HG03280 (cell line): ENCODE results near the gene DOCK6.
"Not testable (repeated sequence)": the region's sequence is repeated elsewhere in the genome, so short reads cannot be mapped to it uniquely, and the experiment has no call there.

Experiments
- ATAC-seq: cut with Tn5 transposase; IDR thresholded peaks from one replicate; pipeline ENCODE4 v1.9.1; 2021; ENCODE audit warnings: mild to moderate bottlenecking, moderate library complexity; ENCODE audit not compliant: unreplicated experiment

Gene DOCK6

GRCh38 chr19:11177592-11177991, 84.7 kb downstream of the DOCK6 start:
- ATAC-seq: no peak

DNA sequence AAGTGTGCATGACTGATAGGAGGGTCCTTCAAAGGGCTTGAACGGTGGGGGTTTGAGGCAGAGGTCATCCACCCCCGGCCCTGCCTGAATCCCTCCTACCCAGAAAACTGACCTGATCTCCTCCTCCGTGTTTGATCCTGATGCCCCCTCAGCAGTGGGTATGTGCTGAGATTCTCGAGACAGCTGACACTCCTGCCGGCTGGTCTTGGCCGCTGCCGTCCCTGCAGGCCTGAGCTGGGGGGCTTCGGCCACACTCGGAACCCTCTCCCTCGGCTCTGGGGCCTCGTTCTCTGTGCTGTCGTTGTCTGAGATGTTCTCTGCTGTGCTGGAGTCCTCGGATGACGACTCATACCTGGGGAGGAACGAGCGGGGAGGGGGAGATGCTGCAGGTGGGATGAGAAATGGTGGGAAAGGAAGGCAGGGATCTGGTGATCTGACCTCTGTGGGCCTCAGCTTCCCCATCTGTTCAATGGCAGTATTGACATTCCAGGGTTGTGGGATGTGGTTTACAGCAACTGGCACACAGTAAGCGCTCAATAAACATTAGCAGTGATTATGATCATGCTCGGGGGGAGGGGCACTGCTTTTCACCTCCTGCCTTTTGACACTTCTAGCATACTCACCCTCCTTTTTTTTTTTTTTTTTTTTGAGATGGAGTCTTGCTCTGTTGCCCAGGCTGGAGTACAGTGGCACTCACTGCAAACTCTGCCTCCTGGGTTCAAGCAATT, 85.7 kb downstream of the DOCK6 start:
- ATAC-seq: no peak

GRCh38 chr19:11175920-11176319, 86.4 kb downstream of the DOCK6 start:
- no peak for ATAC-seq

DNA sequence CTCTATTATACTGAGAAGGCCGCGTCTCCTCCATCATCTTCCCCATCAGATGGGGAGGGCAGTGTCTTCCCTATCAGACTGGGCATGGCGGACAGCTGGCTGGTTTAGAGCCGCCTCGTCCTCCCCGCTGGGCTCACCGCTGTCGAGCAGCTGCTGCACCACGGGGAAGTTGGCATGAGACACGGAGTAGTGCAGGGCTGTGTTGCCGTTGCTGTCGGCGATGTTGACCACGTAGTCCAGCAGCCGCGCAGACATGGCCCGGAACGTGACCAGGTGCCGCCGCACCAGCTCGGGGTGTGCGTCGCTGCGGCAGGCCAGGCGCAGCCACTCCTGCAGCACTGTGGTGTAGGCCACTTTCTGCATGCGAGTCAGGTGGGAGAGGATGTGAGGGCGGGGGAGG, 88.0 kb downstream of the DOCK6 start:
- ATAC-seq: no peak

DNA sequence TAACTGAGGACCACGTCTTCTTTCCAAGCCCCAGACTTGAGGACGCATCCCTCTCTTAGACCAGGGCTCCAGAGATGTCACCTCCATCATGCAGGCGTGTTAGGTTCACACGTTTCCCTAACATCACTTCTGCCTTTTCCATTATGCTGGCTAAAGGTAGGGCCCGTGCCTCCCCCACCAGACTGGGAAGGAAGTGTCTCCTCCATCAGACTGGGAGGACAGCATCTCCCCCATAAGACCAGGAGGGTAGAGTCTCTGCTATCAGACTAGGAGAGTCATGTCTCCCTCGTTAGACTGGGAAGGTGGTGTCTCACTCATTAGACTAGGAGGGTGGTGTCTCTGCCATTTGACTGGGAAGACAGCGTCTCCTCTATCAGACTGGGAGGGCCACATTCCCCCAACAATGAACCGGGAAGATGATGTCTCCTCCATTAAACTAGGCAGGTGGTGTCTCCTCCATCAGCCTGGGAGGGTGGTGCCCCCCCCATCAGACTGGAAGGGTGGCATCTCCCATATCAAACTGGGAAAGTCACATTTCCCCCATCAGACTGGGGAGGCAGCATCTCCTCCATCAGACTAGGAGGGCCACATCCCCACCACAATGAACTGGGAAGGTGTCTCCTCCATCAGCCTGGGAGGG, 88.7 kb downstream of the DOCK6 start:
- no peak for ATAC-seq

GRCh38 chr19:11172576-11172975, 89.7 kb downstream of the DOCK6 start:
- no peak for ATAC-seq

DNA sequence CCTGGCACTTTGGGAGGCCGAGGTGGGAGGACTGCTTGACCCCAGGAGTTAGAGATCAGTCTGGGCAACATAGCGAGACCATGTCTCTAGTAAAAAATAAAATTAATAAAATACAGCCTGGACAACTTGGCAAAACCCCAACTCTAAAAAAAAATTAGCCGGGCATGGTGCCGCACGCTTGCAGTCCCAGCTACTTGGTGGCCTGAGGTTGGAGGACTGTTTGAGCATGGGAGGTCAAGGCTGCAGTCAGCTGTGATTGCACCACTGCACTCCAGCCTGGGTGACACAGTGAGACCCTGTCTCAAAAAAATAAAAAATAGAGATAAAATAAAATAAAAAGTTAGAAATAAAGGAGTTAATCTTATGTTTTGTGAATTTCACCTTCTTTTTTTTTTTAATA, 91.2 kb downstream of the DOCK6 start:
- no peak for ATAC-seq

GRCh38 chr19:11169896-11170678, 92.2 kb downstream of the DOCK6 start:
- ATAC-seq: no peak

DNA sequence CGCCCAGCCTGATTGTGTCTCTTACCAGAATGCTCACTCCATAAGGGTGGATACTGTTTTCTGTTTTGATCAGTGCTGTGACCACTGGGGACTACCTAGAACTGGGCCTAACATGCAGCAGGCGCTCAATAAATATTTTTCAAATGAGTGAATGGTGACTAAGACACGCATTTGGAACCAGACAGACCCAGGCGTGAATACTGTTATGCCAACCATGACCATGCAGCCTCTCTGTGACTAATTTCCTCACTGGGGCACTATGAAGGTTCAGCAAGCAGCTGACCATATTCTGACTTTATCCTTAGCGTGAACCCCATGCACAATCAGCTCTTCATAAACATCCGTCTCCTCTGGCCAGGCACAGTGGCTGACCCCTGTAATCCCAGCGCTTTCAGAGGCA, 93.8 kb downstream of the DOCK6 start:
- ATAC-seq: no peak

DNA sequence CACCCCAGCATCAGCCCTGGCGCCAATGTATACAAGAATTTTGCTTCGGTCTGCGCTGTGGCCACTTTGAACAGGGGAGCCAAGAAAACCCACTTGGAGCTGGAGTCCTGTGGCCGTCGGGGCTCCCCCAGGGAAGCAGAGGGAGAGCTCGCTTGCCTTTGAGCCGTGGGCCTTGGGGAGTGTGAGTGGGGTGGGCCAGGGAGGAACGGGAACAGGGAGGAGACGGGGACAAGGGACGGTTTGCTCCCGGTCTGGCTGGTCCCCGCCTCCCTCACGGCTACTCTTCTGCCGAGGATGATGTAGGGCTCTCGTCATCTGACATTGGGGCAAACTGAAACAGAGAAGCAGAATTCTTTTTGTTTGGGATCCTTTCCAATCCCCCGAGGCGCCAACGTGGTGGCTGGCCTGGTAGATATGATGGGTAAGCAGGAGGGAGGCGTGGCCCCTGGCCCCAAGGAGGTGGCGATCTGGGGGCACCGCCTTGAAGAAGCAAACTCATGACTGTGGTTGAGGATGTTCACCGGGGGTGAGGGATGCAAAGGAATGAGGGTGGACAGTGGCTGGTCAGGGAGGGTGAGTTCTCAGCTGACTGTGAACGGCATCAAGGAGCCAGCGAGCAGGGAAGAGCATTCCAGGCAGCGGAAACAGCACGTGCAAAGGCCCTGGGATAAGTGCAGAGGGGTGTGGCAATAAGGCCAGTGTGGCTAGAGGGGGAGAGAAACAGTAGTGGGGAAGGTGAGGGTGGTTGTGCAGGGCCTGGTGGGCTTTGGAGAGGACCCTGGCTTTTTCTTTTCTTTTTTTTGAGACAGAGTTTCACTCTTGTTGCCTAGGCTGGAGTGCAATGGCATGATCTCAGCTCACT, 95.8 kb downstream of the DOCK6 start:
- ATAC-seq: no peak

- no peak for ATAC-seq
These were observed 96.8 kb downstream of the DOCK6 start for GRCh38 chr19:11165486-11166030.

GRCh38 chr19:11164879-11165406, 97.4 kb downstream of the DOCK6 start:
- ATAC-seq: no peak

- ATAC-seq: no peak
These were observed 98.0 kb downstream of the DOCK6 start for GRCh38 chr19:11164296-11164695.

DNA sequence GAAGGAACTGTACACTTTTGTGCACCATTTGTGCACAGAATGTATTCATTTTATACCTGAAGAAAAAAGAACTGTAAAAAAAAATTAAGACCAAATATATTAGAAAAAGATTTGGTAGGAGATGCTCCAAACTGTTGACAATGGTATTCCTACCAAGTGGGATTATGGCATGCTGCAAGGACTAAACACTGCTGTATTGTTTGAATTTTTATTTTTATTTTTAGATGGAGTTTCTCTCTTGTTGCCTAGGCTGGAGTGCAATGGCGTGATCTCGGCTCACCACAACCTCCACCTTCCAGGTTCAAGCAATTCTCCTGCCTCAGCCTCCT, 101.9 kb downstream of the DOCK6 start:
- not testable (repeated sequence) for ATAC-seq

DNA sequence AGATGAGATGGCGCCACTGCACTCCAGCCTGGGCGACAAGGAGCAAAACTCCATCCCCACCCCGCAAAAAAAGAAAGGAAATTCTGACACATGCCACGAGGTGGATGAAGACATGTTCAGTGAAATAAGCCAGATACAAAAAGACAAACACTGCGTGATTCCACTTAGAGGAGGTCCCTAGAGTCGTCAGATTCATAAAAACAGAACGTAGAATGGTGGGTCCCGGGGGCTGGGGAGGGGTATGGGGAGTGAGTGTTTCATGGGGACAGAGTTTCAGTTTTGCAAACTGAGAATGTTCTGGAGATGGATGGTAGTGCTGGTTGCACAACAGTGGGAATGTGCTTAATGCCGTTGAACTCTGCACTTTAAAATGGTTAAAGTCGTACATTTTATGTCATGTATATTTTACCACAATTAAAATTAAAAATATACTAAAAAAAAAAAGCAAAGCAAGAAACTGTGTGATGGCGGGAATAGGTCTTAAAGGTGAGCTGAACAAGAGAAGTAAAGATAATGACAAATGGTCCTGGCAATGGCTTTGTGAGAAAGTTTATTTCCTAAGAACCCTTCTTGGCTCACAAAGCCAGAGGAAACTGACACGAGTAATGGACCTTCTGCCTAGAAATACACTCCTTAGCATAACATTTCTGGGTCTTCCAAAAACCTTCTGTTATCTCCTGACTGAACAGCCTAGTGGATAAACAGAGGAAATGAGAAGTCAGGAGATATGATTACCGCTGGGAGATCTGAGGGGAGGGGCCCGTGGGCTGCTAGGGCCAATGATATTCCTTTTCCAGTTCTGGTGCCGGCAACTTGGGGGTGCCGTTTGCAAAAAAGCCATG, 102.5 kb downstream of the DOCK6 start:
- no peak for ATAC-seq

DNA sequence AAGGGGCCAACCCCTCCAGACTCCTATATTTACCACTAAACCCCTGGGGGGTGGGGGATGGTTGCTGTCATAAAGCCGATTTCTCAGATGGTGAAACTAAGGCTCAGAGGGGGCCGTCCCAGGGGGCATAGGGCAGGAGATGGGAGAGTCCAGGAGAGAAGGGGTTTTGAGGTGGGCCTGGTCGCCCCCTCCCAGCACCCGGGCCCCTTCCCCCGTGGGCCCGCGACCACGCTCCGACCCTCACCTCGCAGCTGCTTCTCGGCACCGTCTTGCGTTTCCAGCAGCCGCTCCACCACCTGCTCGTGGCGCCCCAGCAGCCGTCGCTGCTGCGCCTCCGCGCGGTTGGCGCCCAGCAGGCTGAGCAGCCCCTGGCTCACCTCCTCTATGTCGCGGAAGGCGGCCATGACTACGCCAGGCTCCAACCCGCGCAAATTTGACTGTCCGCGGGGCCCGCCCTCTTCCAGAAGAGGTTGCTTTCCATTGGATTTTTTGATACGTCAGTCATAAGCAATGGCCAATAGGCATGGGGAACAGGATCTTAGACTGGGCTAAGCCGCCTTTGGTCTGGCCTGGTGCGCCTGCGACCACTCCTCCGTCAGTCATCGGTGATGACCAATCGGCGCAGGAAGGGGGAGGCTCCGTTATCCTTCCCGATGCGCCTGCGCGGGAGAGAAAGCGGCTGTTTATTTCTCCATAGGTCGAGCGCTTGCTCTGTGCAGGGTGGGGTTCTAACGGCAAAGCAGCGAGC, 106.8 kb downstream of the DOCK6 start, which contains the start of gene SPC24:
Gene SPC24 (minus strand): TSS at position 410 of the 748 bp plus-strand sequence. CDS start 6 bp downstream, at position 404.
- peak; percentile 98 for ATAC-seq

DNA sequence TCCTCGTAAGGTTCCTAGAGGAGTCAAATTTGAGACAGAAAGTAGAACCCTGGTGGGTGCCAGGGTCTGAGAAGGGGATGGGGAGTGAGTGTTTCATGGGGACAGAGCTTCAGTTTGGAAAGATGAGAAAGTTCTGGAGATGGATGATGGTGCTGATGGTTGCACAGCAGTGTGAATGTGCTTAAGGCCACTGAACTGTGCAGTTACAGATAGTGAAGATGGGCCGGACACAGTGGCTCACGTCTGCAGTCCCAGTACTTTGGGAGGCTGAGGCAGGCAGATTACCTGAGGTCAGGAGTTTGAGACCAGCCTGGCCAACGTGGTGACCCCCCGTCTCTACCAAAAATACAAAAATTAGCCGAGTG, 107.7 kb downstream of the DOCK6 start:
- ATAC-seq: no peak

DNA sequence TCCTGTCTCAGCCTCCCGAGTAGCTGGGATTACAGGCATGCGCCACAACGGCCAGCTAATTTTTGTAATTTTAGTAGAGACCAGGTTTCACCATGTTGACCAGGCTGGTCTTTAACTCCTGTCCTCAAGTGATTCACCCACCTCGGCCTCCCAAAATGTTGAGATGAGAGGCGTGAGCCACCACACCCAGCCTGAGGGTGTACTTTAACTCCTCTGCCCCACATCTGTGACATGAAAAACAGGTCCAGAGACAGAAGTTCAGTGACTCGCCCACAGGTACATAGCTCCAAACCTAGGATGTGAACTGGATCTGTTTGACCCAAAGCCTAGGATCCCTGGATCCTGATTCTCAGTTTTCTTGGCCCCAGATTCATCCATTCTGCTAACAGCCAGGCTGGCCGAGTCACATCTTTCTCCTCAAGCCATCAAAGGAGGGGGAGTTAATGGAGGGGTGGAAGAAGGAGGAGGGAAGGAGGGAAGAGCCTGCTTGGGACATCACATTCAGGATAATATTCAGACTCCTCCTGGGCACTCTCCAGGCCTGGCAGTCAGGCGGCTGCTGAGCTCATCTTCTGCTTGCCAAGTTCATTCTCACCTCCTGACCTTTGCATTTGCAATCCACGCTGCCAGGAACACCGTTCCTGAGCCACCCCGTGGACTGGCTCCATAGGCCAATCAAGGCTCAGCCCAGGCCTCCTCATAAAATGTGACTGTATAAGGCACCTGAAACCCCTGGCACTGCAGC, 109.8 kb downstream of the DOCK6 start:
- ATAC-seq: no peak
